K562 (cell line): ENCODE data around the gene BRICD5. TPM values are rescaled to one million over a fixed set of nuclear protein-coding genes. Genes with fewer than 3 reads are reported as not detected.

Experiments
- BRF1 ChIP-seq: IDR thresholded peaks from 3 replicates; pipeline ENCODE4 v1.6.1; 2011; ENCODE audit warnings: borderline replicate concordance, mild to moderate bottlenecking; ENCODE audit not compliant: insufficient read length; ENCODE audit errors: extremely low read depth
- CBFA2T2 ChIP-seq: fragments of 450-650 bp; conservative IDR thresholded peaks from 2 replicates; pipeline ENCODE4 v1.6.1; 2017; ENCODE audit warnings: mild to moderate bottlenecking
- CBX8 ChIP-seq: fragments of 200-600 bp; sonication (generic); IDR thresholded peaks from 2 replicates; pipeline ENCODE4 v1.6.1; 2012; ENCODE audit warnings: borderline replicate concordance, mixed run types, low read depth, mild to moderate bottlenecking, moderate library complexity, mixed read lengths, low read length, control low read depth, inconsistent platforms; ENCODE audit not compliant: poor library complexity, severe bottlenecking; ENCODE audit errors: extremely low read depth
- CHCHD3 ChIP-seq: fragments of 250-450 bp; sonication (Bioruptor Pico); IDR thresholded peaks from 2 replicates; pipeline ENCODE4 v2.1.2; 2022; ENCODE audit warnings: mild to moderate bottlenecking
- CTBP1 ChIP-seq: fragments of 450-650 bp; IDR thresholded peaks from 2 replicates; pipeline ENCODE4 v1.6.1; 2016; ENCODE audit warnings: borderline replicate concordance
- CTCFL ChIP-seq: IDR thresholded peaks from 2 replicates; pipeline ENCODE4 v1.6.1; 2011; ENCODE audit warnings: borderline replicate concordance, low read depth, mild to moderate bottlenecking, moderate library complexity, low read length; ENCODE audit not compliant: insufficient read depth, poor library complexity, severe bottlenecking
- E2F8 ChIP-seq: fragments of 450-650 bp; IDR thresholded peaks from 2 replicates; pipeline ENCODE4 v1.7.1; 2018; ENCODE audit warnings: mild to moderate bottlenecking, low read depth; ENCODE audit not compliant: partially characterized antibody
- FUS ChIP-seq: fragments of 200-400 bp; formaldehyde crosslinking; optimal IDR thresholded peaks from 2 replicates; pipeline ENCODE3; 2017; ENCODE audit warnings: low read depth, low read length
- GATAD2A ChIP-seq: fragments of 450-650 bp; IDR thresholded peaks from 2 replicates; pipeline ENCODE4 v1.6.1; 2017
- IFI16 ChIP-seq: fragments of 250-450 bp; sonication (Bioruptor Pico); IDR thresholded peaks from 2 replicates; pipeline ENCODE4 v2.1.2; 2022; ENCODE audit warnings: mild to moderate bottlenecking, inconsistent platforms
- MCM2 ChIP-seq: fragments of 450-650 bp; IDR thresholded peaks from 2 replicates; pipeline ENCODE4 v1.6.1; 2017; ENCODE audit warnings: low read depth, mild to moderate bottlenecking
- NFE2 ChIP-seq: IDR thresholded peaks from 2 replicates; pipeline ENCODE4 v1.6.1; 2014; ENCODE audit warnings: antibody characterized with exemption, low read depth
- NR1H2 ChIP-seq: sonication (generic); formaldehyde crosslinking; IDR thresholded peaks from 2 replicates; pipeline ENCODE4 v1.4.0; 2020; ENCODE audit warnings: mild to moderate bottlenecking, missing genetic modification reagents
- SP2 ChIP-seq: IDR thresholded peaks from 2 replicates; pipeline ENCODE4 v1.6.1; 2011; ENCODE audit warnings: mild to moderate bottlenecking, low read depth, low read length, moderate library complexity; ENCODE audit not compliant: poor library complexity, severe bottlenecking; ENCODE audit errors: extremely low read depth
- ZKSCAN1 ChIP-seq: fragments of 150-350 bp; IDR thresholded peaks from 2 replicates; pipeline ENCODE4 v1.6.1; 2016; ENCODE audit warnings: low read depth, low read length
- ZNF121 ChIP-seq: sonication (generic); formaldehyde crosslinking; conservative IDR thresholded peaks from 2 replicates; pipeline ENCODE4 v1.8.0; 2022; ENCODE audit warnings: missing genetic modification reagents
- ZNF280A ChIP-seq: fragments of 450-650 bp; IDR thresholded peaks from 2 replicates; pipeline ENCODE4 v1.6.1; 2018; ENCODE audit warnings: mild to moderate bottlenecking, low read depth; ENCODE audit not compliant: partially characterized antibody
- polyA plus RNA-seq, 8 experiments: library from polyadenylated mRNA; depleted of rRNA in 4 of 8; stranded (reverse) in 5 of 8; unstranded in 3 of 8; fragments of >200 nt; fragmentation: Nextera tagmentation in 2 of 8; fragmentation: Illumina TruSeq in 1 of 8; extraction: Ambion mirVana in 2 of 8; extraction: Trizol in 1 of 8; gene quantifications; 2 replicates each; pipeline versions ENCODE4 v1.2.1 to v1.2.3, GENCODE V29; 2011 to 2014; ENCODE audit warnings: inconsistent platforms in 1 of 8, missing spikeins in 1 of 8
- total RNA-seq, 7 experiments: library from RNA; depleted of rRNA in 6 of 7; stranded (reverse); fragments of >200 nt in 6 of 7; fragmentation: Illumina TruSeq in 2 of 7; extraction: Trizol in 2 of 7; gene quantifications; 2 replicates each; pipeline versions ENCODE4 v1.2.1 to v1.2.3, GENCODE V29; 2011 to 2021; ENCODE audit warnings: low replicate concordance in 1 of 7

The BRICD5 gene
- total and polyA plus RNA-seq, 9 of the 15 experiments (the other 6 are each of a cell fraction or from before 2014, with no cell fraction given), result 0.24 to 15.1 (median 2.4) TPM; not detected in 1

- peak; percentile 56 for TF ChIP-seq E2F8
- no peak for TF ChIP-seq BRF1
- no peak for TF ChIP-seq CBFA2T2
- peak; percentile 89 for TF ChIP-seq FUS
- no peak for TF ChIP-seq MCM2
- no peak for TF ChIP-seq CHCHD3 (CRISPR knock-in tag)
- no peak for TF ChIP-seq ZNF280A
- TF ChIP-seq GATAD2A, result no peak
- no peak; the same call in 1 of the 2 replicates for TF ChIP-seq ZKSCAN1
- TF ChIP-seq SP2, result no peak
- no peak for TF ChIP-seq CBX8
- TF ChIP-seq NFE2, result no peak
- TF ChIP-seq CTCFL, result peak; percentile 50
- TF ChIP-seq NR1H2 (CRISPR knock-in tag), result no peak
- TF ChIP-seq CTBP1, result peak; percentile 96
- no peak for TF ChIP-seq IFI16
- TF ChIP-seq ZNF121, result no peak
These were observed 40.8 kb upstream of the BRICD5 start, which contains the start of gene ECI1 (continued) for GRCh38 chr16:2251296-2252111.
